IPS DF 4.7 (cell line): ENCODE results near the gene ARHGAP4.

Experiments used
- DNase-seq: peaks from one replicate; pipeline ENCODE4 v3.0.0-alpha.2; 2013; ENCODE audit warnings: low spot score; ENCODE audit errors: extremely low read depth

The ARHGAP4 gene

DNA sequence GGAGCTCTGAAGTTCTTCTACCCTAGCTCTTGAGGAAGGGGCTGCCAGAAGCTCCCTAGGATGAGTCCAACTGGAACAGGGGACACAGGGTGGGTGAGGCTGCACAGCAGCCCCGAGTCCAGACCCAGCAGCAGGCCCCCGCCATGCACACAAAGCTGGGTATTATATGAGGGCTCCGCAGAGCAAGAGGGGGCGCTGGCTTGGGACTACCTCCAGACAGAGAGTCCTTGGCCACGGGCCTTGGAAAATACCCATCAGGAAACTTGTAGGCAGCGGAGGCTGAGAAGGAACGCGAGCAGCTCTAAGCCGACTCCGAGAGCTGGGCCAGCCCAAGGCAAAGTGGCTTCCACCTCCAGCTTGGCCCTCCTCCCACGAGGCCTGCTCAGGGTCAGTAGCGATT is 37.5 kb upstream of the ARHGAP4 start:
- DNase-seq = no peak

DNA sequence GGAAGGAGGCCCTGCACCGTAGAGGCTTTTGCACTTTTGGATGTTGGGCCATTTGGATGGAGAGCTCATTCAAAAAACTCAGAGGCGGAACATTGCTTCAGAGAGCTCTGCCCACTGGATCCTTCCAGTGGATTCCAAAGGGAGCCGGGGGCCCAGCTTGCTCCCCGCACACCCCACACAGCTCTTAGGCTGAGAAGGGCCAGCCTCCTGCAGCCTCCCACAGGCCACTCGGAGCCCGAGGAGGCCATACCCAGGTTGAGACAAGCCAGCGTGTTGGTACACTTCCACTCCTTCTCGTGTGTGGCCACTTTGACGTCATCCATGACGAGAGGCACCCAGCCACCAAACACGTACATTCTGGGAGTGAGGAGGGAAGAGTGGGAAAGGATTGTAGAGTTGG is 35.2 kb upstream of the ARHGAP4 start:
- DNase-seq = no peak

DNA sequence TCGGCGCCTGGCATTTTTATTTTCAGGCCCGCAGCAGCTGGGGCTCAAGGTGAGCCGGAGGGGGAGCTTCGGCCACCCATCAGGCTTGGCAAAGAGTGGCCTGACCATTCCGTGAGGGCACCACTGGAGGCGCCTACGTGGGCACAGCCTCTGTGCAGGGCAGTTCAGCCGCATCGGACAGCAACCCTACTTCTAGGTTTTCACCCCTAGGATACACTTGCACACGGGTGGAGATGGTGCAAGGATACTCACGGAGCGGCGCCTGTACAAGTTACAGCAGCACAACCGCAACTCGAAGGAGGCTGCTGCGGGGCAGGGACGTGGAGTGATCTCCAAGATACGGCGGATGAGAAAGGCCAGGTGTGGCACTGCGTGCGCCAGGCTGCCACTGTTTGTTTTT is 34.7 kb upstream of the ARHGAP4 start:
- no peak for DNase-seq

DNA sequence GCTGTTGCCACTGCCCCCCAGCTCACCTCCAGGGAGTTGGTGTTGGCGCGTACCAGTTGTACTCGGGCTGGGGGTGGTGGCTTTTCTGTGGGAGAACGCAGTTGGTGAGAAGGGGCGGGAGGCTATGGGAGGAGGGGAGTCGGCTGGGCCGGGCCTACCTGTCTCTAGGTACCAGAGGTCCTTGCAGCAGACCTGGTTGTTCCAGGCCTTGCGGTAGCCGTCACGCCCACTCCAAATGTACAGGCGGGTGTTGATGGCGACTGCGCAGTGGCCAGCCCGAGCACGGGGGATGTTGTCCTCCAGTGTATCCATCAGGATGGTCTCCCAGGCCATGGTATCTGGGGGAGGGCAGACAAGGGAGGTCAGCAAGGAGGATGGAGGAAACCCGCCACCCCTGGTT is 34.0 kb upstream of the ARHGAP4 start:
- no peak for DNase-seq

DNA sequence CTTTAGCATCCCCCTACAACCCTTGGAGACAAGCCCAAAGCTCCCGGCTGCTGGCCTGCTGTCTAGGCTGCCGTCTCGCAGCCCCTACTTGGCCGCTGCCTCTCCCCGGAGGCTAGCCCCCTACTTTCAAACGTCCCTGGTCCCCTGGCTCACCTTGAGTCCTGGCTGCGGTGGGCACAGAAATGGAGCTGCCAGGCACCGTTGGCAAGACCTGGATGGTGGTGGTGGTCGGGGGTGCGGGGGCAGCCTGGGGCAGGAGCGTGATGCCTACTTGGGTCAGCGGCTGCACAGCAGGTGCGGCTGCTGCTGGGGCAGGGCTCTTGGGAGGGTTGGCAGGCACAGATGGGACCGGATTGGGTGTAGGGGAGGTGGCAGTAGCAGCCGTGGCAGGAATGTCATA is 33.6 kb upstream of the ARHGAP4 start:
- no peak for DNase-seq

DNA sequence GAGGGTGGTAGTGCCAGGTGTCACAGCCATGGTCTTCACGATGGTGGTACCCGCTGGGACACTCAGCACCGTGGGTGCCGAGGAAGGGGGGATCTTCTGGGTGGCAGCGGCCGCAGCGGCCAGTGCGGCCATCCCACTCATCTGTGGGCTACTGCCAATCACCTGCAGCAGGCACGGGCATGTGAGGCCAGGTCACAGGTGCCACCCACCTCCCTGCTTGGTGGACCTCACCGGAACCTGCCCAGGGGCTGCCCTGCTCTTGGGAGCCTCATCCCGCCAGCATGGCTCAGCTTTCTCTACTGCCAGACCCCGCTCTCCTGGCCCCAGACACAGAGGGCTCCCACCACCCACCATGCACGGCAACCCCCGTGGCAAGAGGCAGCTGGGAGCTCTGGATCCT is 32.5 kb upstream of the ARHGAP4 start:
- DNase-seq = no peak

DNA sequence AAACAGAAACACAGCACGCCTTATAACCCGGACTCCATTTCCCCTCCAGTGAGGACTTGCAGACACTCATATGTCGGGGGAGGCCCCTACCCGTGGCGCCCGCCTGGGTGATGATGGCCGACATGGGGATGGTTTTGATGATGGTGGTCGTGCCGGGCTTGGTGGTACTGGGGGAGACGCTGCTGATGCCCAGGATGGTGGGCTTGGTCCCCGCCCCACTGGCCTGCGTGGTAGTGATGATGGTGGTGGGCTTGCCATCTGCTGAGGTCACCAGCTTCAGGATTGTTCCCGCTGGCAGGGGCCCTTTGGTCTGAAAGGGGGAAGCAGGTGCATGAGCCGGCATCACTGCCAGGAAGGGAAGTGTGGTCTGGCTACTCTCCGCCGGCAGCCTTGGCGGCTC is 31.2 kb upstream of the ARHGAP4 start:
- DNase-seq = no peak

DNA sequence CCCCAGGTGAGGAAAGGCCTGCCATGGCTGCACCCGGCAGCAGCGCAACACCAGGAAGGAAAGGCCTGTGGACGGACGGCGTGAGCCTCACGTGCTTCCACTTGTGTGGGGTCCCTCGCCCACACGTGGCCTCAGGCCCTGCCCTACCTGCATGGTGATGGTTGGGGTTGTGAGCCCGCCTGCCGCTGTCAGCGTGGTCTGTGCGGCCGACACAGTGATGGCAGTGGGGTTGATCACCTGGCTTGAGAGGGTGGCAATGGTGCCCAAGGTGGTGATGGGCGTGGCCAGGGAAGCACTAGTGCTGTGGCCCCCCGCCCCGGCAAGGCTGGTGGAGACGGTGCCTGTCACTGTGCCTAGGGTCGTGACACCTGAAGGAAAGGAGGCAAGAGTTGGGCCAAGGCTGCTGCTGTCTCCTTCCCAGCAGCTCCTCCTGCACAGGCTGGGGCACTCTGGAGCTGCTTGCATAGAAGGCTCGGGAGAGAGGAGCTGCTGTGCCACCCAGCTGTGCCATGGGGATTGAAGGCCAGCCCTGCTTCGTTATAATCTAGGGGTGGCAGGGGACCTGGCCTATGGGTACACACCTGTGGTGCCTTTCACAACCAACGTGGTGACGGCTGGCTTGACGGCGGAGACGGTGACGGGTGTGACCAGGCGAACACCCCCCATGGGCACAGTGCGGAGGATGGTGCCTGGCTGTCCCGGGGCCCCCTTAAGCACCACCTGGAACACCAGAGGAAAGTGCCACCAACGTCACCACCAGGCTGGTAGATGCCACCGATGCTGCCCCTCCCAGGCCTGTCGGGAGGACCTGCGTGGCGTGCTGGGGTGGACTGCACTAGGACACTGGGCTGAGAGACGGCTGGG is 30.2 kb upstream of the ARHGAP4 start:
- DNase-seq = no peak

DNA sequence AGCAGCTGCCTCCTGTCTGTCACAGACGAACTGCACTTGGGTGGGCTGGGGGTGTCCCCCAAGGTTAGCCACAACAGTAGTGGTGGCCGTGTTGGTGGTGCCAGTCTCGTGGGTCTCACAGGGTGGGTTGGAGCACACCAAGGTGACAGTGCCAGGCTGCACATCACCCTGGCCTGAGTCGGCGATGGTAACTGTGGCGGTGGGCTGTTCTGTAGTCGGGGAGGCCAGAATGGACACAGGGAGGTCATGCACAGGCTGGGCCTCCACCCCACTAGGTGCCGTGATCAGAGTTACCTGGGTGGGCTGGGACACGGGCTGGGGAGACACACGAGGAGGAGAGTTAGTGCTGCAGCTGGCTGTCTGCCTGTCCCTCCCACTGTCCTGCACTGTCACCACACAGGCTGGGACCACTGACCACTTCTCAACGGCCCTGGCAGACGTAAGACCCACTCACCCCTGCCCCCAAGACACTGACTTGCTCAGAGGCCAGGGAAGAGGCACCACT is 29.2 kb upstream of the ARHGAP4 start:
- no peak for DNase-seq

DNA sequence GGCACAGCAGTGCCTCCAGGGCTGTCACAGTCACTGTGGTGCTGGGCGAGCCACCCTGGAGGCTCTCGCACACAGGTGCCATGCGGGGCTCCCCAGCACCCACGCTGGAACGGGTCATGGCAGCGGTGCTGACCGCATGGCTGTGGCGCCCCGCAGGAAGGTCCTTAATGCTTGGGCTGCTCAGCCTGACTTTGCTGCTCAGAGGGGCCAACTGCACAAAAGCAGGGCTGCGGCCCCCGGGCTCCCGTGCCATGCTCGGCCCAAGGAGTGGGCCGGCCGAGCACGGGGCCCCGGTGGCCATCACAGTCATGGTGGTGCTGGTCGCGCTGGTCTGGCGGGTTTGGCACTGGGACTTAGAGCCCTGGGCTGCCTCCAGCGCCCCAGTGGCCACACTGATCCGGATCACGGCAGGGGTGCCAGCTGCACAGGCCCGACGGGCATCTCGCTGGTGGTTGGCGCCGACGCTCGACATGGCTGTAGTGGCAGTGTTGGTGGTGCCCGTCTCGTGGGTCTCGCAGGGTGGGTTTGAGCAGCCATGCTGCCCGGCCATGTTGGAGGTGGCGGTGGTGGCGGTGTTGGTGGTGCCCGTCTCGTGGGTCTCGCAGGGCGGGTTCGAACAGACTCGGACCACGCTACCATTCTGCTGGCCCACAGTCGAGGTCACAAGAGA is 28.6 kb upstream of the ARHGAP4 start:
- DNase-seq = no peak

DNA sequence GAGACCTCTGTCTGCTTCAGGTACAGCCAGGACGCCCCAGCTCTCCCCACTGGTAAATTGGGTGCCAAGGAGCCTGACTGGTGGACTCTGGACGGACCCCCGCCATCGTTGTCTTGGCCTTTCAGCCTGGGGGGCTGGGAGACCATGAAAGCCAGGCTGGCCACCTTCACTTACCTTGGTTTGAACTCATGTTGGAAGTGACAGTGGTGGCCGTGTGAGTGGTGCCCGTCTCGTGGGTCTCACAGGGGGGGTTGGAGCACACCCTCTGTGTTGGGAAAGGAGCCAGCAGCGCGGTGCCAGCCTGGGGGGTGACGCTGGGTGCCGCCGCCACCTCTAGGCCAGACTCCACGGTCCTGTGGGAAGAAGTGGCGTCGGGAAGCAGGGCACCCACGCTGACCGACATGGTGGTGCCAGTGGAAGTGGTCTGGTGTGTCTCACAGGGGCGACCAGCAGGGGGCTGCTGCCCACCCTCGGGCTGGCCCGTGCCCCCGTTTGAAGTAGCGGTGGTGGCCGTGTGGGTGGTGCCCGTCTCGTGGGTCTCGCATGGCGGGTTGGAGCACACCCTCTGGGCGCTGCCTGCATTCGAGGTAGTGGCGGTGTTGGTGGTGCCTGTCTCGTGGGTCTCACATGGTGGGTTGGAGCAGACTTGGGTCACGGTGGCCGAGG is 28.0 kb upstream of the ARHGAP4 start:
- no peak for DNase-seq

DNA sequence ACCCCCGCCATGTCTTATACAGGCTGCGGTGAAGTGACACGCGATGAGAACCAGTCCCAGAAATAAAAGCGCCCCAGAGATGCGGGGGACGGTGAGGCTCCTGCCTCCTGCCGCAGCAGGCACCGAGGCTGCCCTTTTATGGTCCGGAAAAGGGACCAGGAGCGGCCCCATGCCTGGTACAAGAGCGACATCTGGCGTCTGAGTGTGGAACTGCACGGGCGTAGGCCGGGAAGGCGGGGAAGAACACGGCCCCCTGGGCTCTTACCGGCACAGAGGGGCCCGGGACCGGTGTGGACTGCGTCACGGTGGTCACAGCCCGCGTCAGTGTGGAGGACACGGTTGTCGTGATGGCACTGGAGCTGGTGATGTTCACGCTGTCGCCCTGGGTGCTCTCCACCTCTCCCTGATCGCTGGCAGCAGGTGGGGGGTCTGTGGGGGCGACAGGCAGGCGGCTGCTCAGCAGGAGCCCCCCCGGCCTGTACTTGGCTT is 27.3 kb upstream of the ARHGAP4 start:
- no peak for DNase-seq

DNA sequence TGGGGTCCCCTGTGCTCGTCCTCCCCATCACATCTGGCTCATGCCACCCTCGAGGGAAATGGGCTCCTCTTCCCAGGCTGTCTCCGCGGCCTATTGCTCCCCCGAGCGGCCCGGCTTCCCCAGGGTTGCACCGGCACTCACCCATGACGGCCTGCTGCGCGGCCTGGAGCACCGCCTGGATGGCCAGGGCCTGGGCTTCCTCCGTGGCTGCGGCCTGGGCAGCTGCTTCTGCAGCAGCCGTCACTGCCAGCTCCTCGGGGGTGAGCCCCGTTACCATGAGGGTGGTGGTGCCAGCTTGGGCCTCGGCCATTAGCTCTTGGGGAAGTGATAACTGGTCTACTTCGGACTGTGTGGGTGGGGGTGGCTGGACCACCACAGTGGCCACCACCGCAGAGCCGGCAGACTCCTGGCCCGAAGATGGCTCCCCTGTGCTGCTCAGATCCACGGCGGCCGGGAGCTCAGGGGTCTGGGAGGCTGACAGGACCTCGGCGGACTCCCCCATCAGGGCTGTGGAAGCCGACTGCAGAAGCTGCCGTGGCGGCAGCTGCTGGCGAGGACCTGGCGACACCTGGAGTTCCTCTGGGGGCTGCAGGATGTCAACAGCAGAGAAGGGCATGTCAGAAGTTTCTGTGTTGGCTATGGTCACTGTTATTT is 26.4 kb upstream of the ARHGAP4 start:
- no peak for DNase-seq

DNA sequence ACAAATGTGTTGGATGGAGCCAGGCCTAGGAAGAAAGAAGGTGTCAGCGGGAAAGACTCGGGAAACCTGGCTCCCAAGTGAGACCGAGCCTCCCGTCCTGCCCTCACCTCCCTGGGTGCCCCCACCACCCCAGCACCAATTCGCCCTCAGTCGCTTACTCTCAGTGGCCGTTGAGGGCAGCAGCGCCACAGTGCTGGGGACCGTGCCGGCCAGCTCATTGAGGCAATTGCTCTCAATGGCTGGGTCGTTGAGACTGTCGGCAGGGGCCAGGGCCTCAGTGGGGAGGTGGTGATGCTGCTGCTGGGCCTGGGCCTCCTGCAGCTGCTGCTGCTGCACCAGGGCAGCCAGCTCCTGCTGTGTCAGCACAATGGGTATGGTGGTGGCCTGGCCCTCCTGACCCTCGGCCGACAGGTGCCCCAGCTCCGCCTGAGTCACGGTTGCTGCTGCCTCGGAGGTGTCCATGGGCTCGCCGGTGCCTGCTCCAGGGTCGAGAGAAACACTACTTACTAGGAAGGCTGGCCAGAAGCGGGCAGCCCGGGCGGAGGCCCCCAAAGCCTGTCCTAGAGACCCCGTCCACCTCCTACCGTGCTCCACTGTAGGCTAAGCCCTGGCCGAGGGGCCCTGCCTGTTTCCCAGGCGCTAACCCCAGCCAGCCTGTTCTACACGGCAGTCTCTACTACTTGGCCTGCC is 25.8 kb upstream of the ARHGAP4 start:
- no peak for DNase-seq

DNA sequence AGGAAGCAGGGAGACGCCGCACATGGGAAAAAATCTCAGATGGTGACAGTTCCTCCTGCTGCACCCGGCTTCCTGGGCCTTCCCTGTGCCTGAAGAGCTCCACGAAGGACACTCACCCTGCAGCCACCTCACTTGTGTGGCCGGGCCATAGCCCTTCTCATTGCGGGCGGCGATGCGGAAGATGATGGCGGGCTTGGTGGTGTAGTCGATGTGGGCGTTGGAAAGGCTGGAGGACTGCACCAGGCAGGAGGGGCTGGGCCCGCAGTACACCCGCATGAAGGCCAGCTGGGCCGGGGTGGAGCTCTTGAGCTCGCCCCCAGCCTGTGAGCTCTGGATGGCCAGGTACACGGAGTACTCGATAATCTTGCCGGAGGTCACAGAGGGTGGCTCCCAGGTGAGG is 24.1 kb upstream of the ARHGAP4 start:
- no peak for DNase-seq

DNA sequence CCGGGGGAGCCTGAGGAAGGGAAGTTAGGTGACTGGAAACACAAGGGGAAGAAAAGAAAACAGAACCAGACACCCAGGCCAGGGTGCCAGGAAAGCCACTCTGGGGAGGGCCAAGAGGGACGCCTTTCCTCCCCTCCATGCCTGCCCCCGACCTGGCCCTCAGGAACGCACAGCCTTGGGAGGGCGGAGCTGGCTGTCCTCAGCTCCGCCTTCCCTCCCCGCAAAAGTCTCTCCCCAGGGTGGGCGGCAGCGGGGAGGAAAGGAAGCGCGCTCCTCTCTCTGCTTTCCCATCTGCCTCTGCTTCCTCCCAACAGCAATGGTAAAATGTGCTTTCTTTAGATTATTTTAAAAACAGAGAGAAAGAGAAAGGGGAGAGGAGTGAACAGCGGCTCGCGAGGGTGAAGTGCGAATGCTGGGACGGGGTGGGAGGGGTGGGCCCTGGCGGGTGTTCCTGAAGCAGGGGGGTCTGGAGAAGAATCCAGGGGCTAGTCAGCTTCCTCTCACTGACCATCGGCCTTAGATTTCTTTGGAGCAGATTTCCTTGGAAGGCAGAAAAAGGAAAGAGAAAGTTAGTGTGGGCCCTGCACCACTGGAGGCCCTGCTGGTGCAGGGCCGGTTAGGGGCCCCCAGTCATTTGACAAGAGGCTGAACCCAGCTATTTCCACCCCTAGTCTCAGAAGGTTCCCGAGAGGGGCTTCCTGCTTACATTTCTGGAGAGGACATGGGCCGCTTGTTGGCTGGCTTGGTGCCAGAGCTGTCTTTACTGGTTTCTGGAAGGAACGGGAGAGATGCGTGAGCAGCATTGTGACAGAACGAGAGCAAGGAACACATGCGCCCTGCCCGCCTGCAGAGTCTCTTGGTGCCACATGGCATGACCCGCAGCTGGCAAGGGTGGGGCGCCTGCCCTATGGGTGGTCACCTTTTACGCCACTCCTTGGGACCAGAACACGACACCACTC is 23.1 kb upstream of the ARHGAP4 start:
- no peak for DNase-seq

DNA sequence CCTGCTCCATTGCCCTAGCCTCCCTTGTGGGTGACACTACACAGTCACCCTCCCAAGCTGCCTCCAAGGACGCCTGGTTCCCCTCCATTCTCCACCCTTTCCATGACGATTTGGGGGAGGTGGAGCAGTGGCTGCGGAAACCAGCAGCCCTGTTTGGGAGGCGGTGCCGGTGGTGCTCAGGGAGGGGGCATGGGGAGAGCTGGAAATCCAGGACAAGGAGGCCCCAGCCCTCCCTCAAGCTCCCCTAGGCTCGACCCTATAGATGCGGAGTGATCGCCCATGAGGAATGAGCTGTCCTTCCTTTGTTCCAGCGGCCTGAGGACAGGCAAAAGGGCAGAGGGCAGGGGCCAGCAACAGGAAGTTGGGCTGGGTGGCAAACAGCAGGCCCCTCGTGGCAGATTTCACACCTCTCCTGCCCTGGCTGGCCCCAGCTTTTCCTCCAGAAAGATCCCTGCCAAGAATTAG is 22.0 kb upstream of the ARHGAP4 start:
- no peak for DNase-seq

DNA sequence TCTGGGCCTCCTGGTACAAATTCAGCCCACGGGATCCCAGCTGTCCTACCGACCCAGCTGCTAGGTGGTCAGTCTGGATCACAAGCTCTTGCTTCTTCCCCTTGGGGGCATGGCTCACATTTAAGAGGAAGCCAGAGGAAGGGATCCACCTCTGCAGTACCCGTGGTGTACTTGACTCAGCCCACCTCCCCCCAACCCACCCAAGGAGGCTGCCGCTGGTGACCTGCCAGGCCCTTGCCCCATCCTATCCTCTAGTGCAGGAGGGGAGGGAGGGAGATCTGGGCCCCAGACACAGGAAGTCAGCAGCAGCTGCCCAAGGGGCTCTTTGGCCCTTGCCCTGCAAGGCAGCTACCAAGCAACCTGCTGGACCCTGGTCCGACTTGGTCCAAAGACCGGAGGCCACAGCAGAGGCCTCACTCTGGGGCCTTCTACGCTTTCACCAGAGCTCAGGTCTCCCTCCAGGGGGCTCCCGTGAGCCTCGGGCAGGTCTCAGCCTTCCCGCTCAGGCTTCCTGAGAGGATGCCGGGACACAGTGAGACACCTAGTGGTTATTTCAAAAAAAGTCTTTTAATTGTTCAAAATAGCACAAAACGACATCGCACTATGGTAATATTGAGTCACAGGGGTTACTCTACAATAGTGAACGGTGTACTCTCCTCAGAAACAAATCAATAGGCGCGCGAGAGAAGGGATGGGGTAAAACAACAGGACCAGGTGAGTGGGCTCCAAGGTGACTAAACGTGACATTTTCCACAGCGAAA is 21.1 kb upstream of the ARHGAP4 start:
- no peak for DNase-seq
